Panc1 (cell line): ENCODE measurements around the gene MSRB1.

Experiments used
- POLR2AphosphoS5 ChIP-seq: IDR thresholded peaks from 2 replicates; pipeline ENCODE4 v1.6.1; 2012; ENCODE audit warnings: mild to moderate bottlenecking, low read depth, low read length, moderate library complexity
- TCF7L2 ChIP-seq: IDR thresholded peaks from 2 replicates; pipeline ENCODE4 v1.6.1; 2011; ENCODE audit warnings: mild to moderate bottlenecking, low read depth, low read length, inconsistent platforms
- TF ChIP-seq, protein P1 (sequence below): fragments of 450-650 bp; IDR thresholded peaks from 2 replicates; pipeline ENCODE4 v1.5.1; 2017; ENCODE audit warnings: mild to moderate bottlenecking

DNA sequence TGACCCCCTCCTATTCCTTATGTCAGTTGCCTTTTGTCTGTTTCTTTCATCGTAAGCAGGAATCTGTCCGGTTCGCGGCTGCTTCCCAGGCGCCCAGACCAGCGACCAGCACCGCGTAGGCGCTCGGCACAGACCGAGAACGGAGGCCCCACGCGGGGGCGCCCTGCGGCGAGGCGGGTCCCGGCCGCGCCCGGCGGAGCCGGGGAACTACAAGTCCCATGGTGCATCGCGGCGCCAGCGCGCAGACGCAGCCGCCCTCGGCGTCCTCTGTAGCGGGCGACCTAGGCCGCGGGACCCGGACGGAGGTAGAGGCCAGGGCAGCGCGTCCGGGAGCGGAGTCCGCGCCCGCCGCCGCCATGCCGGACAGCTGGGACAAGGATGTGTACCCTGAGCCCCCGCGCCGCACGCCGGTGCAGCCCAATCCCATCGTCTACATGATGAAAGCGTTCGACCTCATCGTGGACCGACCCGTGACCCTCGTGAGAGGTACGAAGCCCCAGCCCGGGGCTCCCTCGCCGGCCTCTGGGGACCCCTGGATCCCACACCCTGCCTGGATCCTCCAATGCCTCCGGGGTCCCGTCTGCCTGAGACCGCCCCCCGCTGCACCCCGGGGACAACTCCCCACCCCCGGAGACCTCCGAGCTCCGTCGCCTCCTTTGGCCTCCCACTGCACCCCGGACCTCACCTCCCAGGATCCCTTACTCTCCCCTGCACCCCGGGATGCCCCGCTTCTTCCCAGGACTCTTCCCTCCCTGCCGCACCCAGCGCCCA, 16.5 kb upstream of the MSRB1 start, which contains the start of gene NDUFB10:
- TF ChIP-seq, protein P1, sequence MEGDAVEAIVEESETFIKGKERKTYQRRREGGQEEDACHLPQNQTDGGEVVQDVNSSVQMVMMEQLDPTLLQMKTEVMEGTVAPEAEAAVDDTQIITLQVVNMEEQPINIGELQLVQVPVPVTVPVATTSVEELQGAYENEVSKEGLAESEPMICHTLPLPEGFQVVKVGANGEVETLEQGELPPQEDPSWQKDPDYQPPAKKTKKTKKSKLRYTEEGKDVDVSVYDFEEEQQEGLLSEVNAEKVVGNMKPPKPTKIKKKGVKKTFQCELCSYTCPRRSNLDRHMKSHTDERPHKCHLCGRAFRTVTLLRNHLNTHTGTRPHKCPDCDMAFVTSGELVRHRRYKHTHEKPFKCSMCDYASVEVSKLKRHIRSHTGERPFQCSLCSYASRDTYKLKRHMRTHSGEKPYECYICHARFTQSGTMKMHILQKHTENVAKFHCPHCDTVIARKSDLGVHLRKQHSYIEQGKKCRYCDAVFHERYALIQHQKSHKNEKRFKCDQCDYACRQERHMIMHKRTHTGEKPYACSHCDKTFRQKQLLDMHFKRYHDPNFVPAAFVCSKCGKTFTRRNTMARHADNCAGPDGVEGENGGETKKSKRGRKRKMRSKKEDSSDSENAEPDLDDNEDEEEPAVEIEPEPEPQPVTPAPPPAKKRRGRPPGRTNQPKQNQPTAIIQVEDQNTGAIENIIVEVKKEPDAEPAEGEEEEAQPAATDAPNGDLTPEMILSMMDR = peak; percentile 96
- TF ChIP-seq POLR2AphosphoS5 (peak; percentile 85), TCF7L2 (peak; percentile 44; the same call in 1 of the 2 replicates)
